H9 (cell line): ENCODE results near the gene ADGRL3. TPM values are rescaled to one million over a fixed set of nuclear protein-coding genes. Genes with fewer than 3 reads are reported as not detected.

ENCODE experiments used
- DNase-seq: peaks from one replicate; pipeline ENCODE4 v3.0.0-alpha.2; 2017
- H2AFZ ChIP-seq: one replicate; pipeline ENCODE4 v1.6.1; 2013; ENCODE audit warnings: mild to moderate bottlenecking, low read length, control low read depth, moderate library complexity
- H2AK5ac ChIP-seq: 2 replicates; pipeline ENCODE4 v1.6.1; 2013; ENCODE audit warnings: low read length, control low read depth, mixed read lengths; ENCODE audit not compliant: insufficient read length
- H2BK120ac ChIP-seq: one replicate; pipeline ENCODE4 v1.6.1; 2013; ENCODE audit warnings: low read depth, mild to moderate bottlenecking, low read length, control low read depth, inconsistent platforms; ENCODE audit not compliant: poor library complexity, severe bottlenecking
- H2BK12ac ChIP-seq: 2 replicates; pipeline ENCODE4 v1.6.1; 2013; ENCODE audit warnings: low read length, control low read depth, mixed read lengths, low read depth; ENCODE audit not compliant: insufficient read length
- H2BK15ac ChIP-seq: 2 replicates; pipeline ENCODE4 v1.6.1; 2013; ENCODE audit warnings: low read depth, low read length, control low read depth
- H2BK20ac ChIP-seq: one replicate; pipeline ENCODE4 v1.6.1; 2013; ENCODE audit warnings: low read depth, mild to moderate bottlenecking, low read length, control low read depth, inconsistent platforms; ENCODE audit not compliant: poor library complexity, severe bottlenecking
- H2BK5ac ChIP-seq: 2 replicates; pipeline ENCODE4 v1.6.1; 2013; ENCODE audit warnings: low read length, control low read depth, mixed read lengths; ENCODE audit not compliant: insufficient read length
- H3K14ac ChIP-seq: 2 replicates; pipeline ENCODE4 v1.6.1; 2013; ENCODE audit warnings: low read length, control low read depth; ENCODE audit not compliant: insufficient read depth
- H3K18ac ChIP-seq: 2 replicates; pipeline ENCODE4 v1.6.1; 2013; ENCODE audit warnings: low read depth, mild to moderate bottlenecking, mixed read lengths, low read length, control low read depth; ENCODE audit not compliant: insufficient read length
- H3K23ac ChIP-seq: 2 replicates; pipeline ENCODE4 v1.6.1; 2013; ENCODE audit warnings: low read length, control low read depth, mixed read lengths, low read depth; ENCODE audit not compliant: insufficient read length
- H3K23me2 ChIP-seq: 2 replicates; pipeline ENCODE4 v1.6.1; 2013; ENCODE audit warnings: low read depth, mild to moderate bottlenecking, mixed read lengths, low read length, control low read depth; ENCODE audit not compliant: insufficient read length, poor library complexity, severe bottlenecking
- H3K27ac ChIP-seq: 2 replicates; pipeline ENCODE4 v1.5.1; 2013; ENCODE audit warnings: low read length, control low read depth, mixed read lengths, low read depth; ENCODE audit not compliant: insufficient read length
- H3K27me3 ChIP-seq: 2 replicates; pipeline ENCODE4 v1.6.1; 2013; ENCODE audit warnings: low read length, control low read depth, inconsistent platforms; ENCODE audit not compliant: insufficient read depth
- H3K4ac ChIP-seq: 2 replicates; pipeline ENCODE4 v1.6.1; 2013; ENCODE audit warnings: low read depth, mild to moderate bottlenecking, control low read depth, inconsistent platforms, low read length, moderate library complexity
- H3K4me1 ChIP-seq: 2 replicates; pipeline ENCODE4 v1.6.1; 2013; ENCODE audit warnings: low read length, control low read depth, inconsistent platforms; ENCODE audit not compliant: insufficient read depth
- H3K4me2 ChIP-seq: 2 replicates; pipeline ENCODE4 v1.6.1; 2013; ENCODE audit warnings: low read length, control low read depth, mixed read lengths; ENCODE audit not compliant: insufficient read length, insufficient read depth
- H3K56ac ChIP-seq: 2 replicates; pipeline ENCODE4 v1.6.1; 2013; ENCODE audit warnings: low read depth, mild to moderate bottlenecking, mixed read lengths, low read length, control low read depth; ENCODE audit not compliant: insufficient read length
- H3K79me1 ChIP-seq: 2 replicates; pipeline ENCODE4 v1.6.1; 2013; ENCODE audit warnings: low read depth, mild to moderate bottlenecking, moderate library complexity, low read length, control low read depth, inconsistent platforms; ENCODE audit not compliant: insufficient read depth, poor library complexity, severe bottlenecking
- H3K79me2 ChIP-seq: 2 replicates; pipeline ENCODE4 v1.6.1; 2013; ENCODE audit warnings: low read length, control low read depth, inconsistent platforms; ENCODE audit not compliant: insufficient read depth
- H3K9ac ChIP-seq: 2 replicates; pipeline ENCODE4 v1.6.1; 2013; ENCODE audit warnings: low read length, control low read depth, mixed read lengths; ENCODE audit not compliant: insufficient read length; ENCODE audit errors: extremely low read depth
- H3K9me3 ChIP-seq: one replicate; pipeline ENCODE4 v1.6.1; 2013; ENCODE audit warnings: low read depth, low read length, inconsistent platforms; ENCODE audit not compliant: control insufficient read depth
- H3T11ph ChIP-seq: one replicate; pipeline ENCODE4 v1.6.1; 2013; ENCODE audit warnings: mild to moderate bottlenecking, low read length, control low read depth, inconsistent platforms
- H4K20me1 ChIP-seq: one replicate; pipeline ENCODE4 v1.6.1; 2013; ENCODE audit not compliant: control insufficient read depth, insufficient read length, insufficient read depth
- H4K5ac ChIP-seq: 2 replicates; pipeline ENCODE4 v1.6.1; 2013; ENCODE audit warnings: low read depth, mild to moderate bottlenecking, mixed read lengths, low read length, control low read depth; ENCODE audit not compliant: insufficient read length
- H4K8ac ChIP-seq: replicated peaks from 2 replicates; pipeline ENCODE4 v1.6.1; 2013; ENCODE audit warnings: low read length, control low read depth, mixed read lengths, low read depth; ENCODE audit not compliant: insufficient read length
- H4K91ac ChIP-seq: 2 replicates; pipeline ENCODE4 v1.6.1; 2013; ENCODE audit warnings: low read depth, mild to moderate bottlenecking, moderate library complexity, mixed read lengths, low read length, control low read depth; ENCODE audit not compliant: insufficient read length
- H3K27ac Mint-ChIP-seq, 3 experiments: 2 replicates in 2 of 3; 3 replicates in 1 of 3; pipeline ENCODE4 v1.8.0; 2020 to 2021; ENCODE audit warnings: mixed read lengths in 3 of 3, mild to moderate bottlenecking in 1 of 3, moderate library complexity in 1 of 3
- H3K27me3 Mint-ChIP-seq: 2 replicates; pipeline ENCODE4 v1.8.0; 2021; ENCODE audit warnings: low read depth, mild to moderate bottlenecking, moderate library complexity, mixed read lengths
- H3K36me3 Mint-ChIP-seq, 3 experiments: 2 replicates in 2 of 3; 3 replicates in 1 of 3; pipeline ENCODE4 v1.8.0; 2020 to 2021; ENCODE audit warnings: low read depth in 3 of 3, mixed read lengths in 3 of 3; ENCODE audit not compliant: insufficient read depth in 1 of 3
- H3K4me1 Mint-ChIP-seq, 2 experiments: 2 replicates each; pipeline ENCODE4 v1.8.0; 2020; ENCODE audit warnings: mixed read lengths in 2 of 2
- H3K4me3 Mint-ChIP-seq, 2 experiments: 2 replicates in 1 of 2; 3 replicates in 1 of 2; pipeline ENCODE4 v1.8.0; 2020 to 2021; ENCODE audit warnings: mild to moderate bottlenecking in 2 of 2, mixed read lengths in 2 of 2, moderate library complexity in 1 of 2
- H3K9me3 Mint-ChIP-seq, 2 experiments: 2 replicates in 1 of 2; 3 replicates in 1 of 2; pipeline ENCODE4 v1.8.0; 2020; ENCODE audit warnings: mild to moderate bottlenecking in 2 of 2, mixed read lengths in 2 of 2, moderate library complexity in 1 of 2
- CTCF ChIP-seq: fragments of 200-600 bp; sonication (generic); conservative IDR thresholded peaks from 3 replicates; pipeline ENCODE4 v1.8.0; 2021; ENCODE audit warnings: antibody characterized with exemption, mild to moderate bottlenecking
- WGBS: extraction: QIAGEN DNeasy Blood & Tissue Kit; methylation state at CpG from one replicate; pipeline ENCODE4 v1.1.7; 2013; ENCODE audit warnings: missing lambda C conversion rate, low lambda C conversion rate, mixed read lengths; ENCODE audit not compliant: insufficient read length; ENCODE audit errors: extremely low coverage; 5-methylcytosine and 5-hydroxymethylcytosine counted together
- total RNA-seq: library from RNA; stranded (reverse); gene quantifications from 2 replicates; pipeline ENCODE4 v1.2.1, GENCODE V29; 2021

The ADGRL3 gene
- total RNA-seq, 1 experiment from 2014 or later, result 5.9 TPM

GRCh38 chr4:61588621-61589402, 388.7 kb downstream of the ADGRL3 start:
- Histone ChIP-seq H2BK12ac (no peak overlapping the region), H4K20me1 (no peaks in the 10 kb centered on the region), H4K8ac (no peak overlapping the region), H3K14ac (no peak overlapping the region), H2BK15ac (no peak overlapping the region), H4K5ac (no peak overlapping the region), H3K27me3 (no peaks in the 10 kb centered on the region), H3K23ac (no peak overlapping the region), H3K4ac (no peak overlapping the region), H3K4me1 (no peaks in the 10 kb centered on the region), H2BK120ac (no peak overlapping the region), H3K4me2 (no peak overlapping the region), H3K79me1 (no peaks in the 10 kb centered on the region), H3K56ac (no peak overlapping the region), H2AFZ (no peak overlapping the region), H3K79me2 (no peaks in the 10 kb centered on the region), H3K18ac (no peak overlapping the region), H3T11ph (no peak overlapping the region), H3K9me3 (no peaks in the 10 kb centered on the region), H2BK5ac (no peak overlapping the region), H3K9ac (no peak overlapping the region), H4K91ac (no peak overlapping the region), H2BK20ac (no peak overlapping the region), H3K27ac (no peak overlapping the region), H2AK5ac (no peak overlapping the region), H3K23me2 (no peaks in the 10 kb centered on the region)
- Mint-ChIP-seq H3K9me3 (no peaks in the 10 kb centered on the region), H3K4me3 (no peak overlapping the region), H3K27ac (no peak overlapping the region), H3K4me1 (peaks cover 0 to 3% of the 10 kb centered on the region in 2 experiments; a peak in 2 of 4 replicates), H3K27me3 (no peaks in the 10 kb centered on the region; the same call in 1 of the 2 replicates), H3K36me3 (no peaks in the 10 kb centered on the region)
- no peak for TF ChIP-seq CTCF
- WGBS, result no CpG with 5 or more reads among the region's 5 CpGs
- no peak for DNase-seq
